GM18873 (cell line): ENCODE results near the gene KNDC1.
"Not testable (repeated sequence)": the region's sequence is repeated elsewhere in the genome, so short reads cannot be mapped to it uniquely, and the experiment has no call there.

Experiments
- ATAC-seq: cut with Tn5 transposase; IDR thresholded peaks from one replicate; pipeline ENCODE4 v1.9.1; 2021; ENCODE audit warnings: mild to moderate bottlenecking, moderate library complexity, moderate number of reproducible peaks; ENCODE audit not compliant: unreplicated experiment, low FRiP score

KNDC1 gene

GRCh38 chr10:133159950-133160825, at the start of gene KNDC1:
KNDC1 (plus strand) TSS chr10:133160219; CDS start chr10:133160468, 249 bp downstream.
- no peak for ATAC-seq

- ATAC-seq = no peak
These were observed 49.3 kb upstream of the KNDC1 start for GRCh38 chr10:133110609-133111275.

GRCh38 chr10:133111640-133112039, 48.4 kb upstream of the KNDC1 start:
- ATAC-seq = not testable (repeated sequence)

- no peak for ATAC-seq
These were observed 46.7 kb upstream of the KNDC1 start for GRCh38 chr10:133113146-133113830.

- ATAC-seq = no peak
These were observed 46.2 kb upstream of the KNDC1 start for GRCh38 chr10:133113847-133114246.

GRCh38 chr10:133114251-133114650, 45.8 kb upstream of the KNDC1 start:
- no peak for ATAC-seq

GRCh38 chr10:133114726-133115452, 45.1 kb upstream of the KNDC1 start:
- no peak for ATAC-seq

GRCh38 chr10:133115453-133115842, 44.6 kb upstream of the KNDC1 start:
- ATAC-seq = no peak

- ATAC-seq = no peak
These were observed 44.0 kb upstream of the KNDC1 start for GRCh38 chr10:133115976-133116375.

- no peak for ATAC-seq
These were observed 43.6 kb upstream of the KNDC1 start for GRCh38 chr10:133116455-133116854.

GRCh38 chr10:133117036-133117687, 42.9 kb upstream of the KNDC1 start:
- ATAC-seq = no peak

- ATAC-seq = no peak
These were observed 42.3 kb upstream of the KNDC1 start for GRCh38 chr10:133117688-133118071.

- ATAC-seq = no peak
These were observed 38.5 kb upstream of the KNDC1 start for GRCh38 chr10:133121479-133121878.

GRCh38 chr10:133122171-133122935, 37.7 kb upstream of the KNDC1 start:
- no peak for ATAC-seq

- ATAC-seq = no peak
These were observed 36.8 kb upstream of the KNDC1 start for GRCh38 chr10:133123050-133123745.

- no peak for ATAC-seq
These were observed 36.2 kb upstream of the KNDC1 start for GRCh38 chr10:133123746-133124356.

GRCh38 chr10:133124357-133125211, 35.4 kb upstream of the KNDC1 start:
- ATAC-seq = no peak
